GM23248 (cell line): ENCODE measurements around the gene CTDP1.

Experiments used
- EZH2 ChIP-seq: fragments of 200-600 bp; sonication (generic); IDR thresholded peaks from 2 replicates; pipeline ENCODE4 v1.6.1; 2018; ENCODE audit warnings: antibody characterized with exemption, mild to moderate bottlenecking; ENCODE audit not compliant: insufficient read depth, poor library complexity, severe bottlenecking
- EZH2phosphoT487 ChIP-seq: fragments of 200-600 bp; sonication (generic); IDR thresholded peaks from 2 replicates; pipeline ENCODE4 v1.6.1; 2018; ENCODE audit warnings: antibody characterized with exemption, moderate library complexity, mild to moderate bottlenecking, low read depth; ENCODE audit not compliant: insufficient read depth

DNA sequence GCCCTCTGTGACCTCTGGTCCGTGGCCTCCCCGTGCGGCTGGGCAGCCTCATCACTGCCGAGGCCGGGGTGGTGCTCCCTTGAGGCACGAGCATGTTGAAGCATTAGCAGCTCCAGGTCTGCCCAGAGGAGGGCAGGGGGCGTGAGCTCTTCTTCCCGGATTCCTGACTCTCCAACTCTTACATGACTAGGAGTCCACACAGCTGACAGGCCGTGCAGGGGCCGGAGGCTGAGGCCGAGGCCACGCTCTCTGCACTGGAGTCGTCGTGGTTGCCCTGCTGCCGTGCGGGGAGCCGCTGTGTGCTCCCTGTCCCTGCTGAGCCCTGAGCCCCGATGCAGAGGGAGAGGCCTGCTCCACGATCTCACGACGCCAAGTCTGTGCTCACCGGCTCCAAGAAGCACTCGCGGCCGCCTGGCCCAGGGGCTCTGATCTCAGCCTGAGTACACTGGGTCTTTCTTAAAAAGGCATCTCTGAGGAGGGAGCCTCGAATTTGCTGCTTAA, 98.7 kb downstream of the CTDP1 start:
- TF ChIP-seq EZH2 (no peak), EZH2phosphoT487 (no peak)
